SKM-1 treated with dmso at 0.1 percent for 144 hours (cell line): ENCODE data around the gene NHLH1.

Experiments
- DNase-seq: peaks from one replicate; lab custom pipeline; 2025; ENCODE audit not compliant: unreplicated experiment; lab: John Stamatoyannopoulos, UW

NHLH1 gene

DNA sequence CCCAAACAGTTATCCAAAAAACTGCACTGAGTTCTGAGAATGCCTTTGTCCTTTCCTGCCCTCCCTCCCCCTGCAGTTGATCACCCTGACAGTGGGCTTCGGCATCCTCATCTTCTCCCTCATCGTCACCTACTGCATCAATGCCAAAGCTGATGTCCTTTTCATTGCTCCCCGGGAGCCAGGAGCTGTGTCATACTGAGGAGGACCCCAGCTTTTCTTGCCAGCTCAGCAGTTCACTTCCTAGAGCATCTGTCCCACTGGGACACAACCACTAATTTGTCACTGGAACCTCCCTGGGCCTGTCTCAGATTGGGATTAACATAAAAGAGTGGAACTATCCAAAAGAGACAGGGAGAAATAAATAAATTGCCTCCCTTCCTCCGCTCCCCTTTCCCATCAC is 8.8 kb upstream of the NHLH1 start:
- DNase-seq = no peak

DNA sequence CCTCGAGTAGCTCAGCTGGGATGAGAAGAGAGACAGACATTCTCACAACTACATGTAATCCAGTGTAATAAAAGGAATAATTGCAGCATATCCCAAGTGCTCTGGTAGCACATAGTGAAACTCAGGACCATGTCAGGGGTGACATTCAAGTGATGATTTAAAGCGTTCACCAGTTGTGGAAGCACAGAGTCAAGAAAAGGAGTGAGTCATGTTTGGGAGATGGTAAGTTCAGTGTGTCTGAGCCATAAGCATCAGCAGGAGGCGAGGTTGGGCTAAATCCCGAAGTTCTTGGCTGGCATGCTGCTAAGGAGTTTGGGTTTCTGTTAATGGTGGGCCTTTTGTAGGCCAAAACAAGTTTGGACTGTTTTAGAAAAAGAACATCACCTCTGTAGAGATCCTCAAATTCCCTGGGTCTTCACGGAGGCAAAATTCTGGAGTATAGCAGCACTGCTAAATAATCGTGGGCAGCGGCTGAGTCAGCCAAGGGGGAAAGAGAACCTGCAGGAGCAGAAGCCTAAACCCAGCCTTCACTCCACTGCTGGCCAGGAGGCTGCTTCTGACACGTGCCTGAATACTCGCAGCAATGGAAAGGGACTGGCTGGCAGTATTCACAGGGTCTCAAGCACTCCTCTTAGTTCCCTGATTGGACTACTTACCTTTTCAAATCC is 7.2 kb upstream of the NHLH1 start:
- no peak for DNase-seq

DNA sequence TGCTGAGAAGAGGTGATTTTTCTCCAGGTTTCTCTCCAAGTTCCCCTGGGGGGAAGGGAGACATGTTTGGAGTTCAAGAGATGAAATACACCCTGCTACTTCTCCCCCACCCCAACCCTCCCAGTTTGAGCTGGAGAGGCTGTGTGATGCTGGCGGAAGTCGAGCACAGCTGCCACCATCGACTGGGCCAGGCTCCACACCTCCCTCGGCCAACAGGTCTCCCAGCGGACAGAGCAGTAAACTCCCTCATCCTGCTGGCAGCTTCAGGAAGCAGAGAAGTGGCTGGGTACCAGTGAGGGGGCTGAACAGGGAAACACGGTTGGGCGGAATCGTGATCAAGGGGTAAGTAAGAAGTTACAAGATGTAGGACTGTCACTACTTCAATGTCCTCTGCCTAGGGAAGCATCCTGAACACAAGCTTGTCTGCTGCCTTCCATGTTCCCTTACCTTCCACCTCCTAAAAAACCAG is 6.6 kb upstream of the NHLH1 start:
- no peak for DNase-seq

GRCh38 chr1:160361199-160361598 is 5.7 kb upstream of the NHLH1 start:
- DNase-seq = no peak

DNA sequence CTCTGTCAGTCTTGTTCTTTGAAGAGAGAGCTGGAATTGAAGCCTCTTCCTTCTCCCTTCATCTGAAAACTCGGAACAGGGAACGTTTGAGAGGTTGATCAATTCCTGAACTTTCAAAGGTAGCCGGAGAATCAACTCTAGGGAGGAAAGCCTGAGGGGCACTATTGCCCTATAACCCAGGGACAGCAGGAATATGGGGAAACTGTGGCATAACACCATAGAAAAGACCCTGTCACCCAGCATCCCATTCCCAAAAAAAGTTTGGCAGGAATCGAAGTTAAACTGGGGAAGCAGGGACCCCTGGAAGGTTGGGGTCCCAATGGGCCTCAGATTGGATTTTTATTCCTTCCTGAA is 5.1 kb upstream of the NHLH1 start:
- DNase-seq = no peak

- DNase-seq = peak; percentile 13
Observed at GRCh38 chr1:160362168-160362957, 4.5 kb upstream of the NHLH1 start.

- no peak for DNase-seq
Observed at GRCh38 chr1:160363010-160363409, 3.9 kb upstream of the NHLH1 start.

DNA sequence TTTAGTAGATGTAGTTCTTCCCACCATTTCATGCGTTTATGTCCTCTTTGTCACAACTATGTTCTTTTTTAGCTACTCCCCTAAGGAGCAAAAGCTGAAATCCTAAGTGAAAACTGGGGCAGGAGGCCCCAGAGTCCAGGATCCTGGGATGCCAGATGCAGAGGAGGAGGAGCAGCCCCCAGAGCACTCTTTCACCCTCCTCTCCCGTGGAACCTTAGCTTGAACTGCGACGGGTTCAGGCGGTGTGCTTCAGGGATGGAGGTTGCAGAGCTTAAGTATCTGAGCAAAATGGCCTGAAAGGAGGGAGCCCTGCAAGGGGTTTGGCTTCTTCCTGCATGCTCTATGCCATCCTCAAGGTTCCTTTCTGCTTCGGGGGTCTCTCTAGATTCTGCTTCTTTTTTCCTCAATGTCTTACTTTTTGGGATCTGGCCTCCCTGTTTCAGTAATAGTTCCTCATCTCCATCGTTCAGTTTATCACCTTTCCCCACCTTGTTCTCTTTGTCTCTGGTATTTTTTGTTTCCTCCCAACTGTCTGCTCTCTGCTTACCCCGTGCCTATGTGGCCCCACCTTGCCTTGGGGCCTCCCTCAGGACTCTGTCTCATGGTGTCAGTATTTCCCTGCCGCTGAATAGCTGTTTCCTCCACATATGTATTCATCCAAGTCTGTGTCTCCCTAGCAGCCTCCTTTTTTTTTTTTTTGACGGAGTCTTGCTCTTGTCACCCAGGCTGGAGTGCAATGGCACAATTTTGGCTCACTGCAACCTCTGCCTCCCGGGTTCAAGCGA is 2.7 kb upstream of the NHLH1 start:
- DNase-seq = no peak

DNA sequence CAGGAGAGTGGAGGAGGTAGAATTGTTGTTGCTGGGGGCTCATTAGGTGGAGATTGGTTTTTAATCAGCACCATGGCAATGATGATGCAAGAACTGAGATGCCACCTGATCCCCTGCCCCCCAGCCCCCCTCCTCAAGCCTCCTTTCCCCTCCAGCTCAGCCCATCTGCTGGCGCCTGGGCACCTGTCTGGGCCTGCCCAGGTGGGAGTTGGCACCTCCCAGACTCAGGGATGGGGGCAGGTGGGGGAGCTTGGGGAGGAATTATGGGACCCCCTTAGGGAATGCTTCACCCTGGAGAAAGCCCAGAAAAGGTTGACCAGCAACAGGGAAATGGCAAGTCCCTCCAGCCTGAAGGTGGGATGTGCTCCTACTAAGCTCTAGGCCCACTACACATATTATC is 1.5 kb upstream of the NHLH1 start:
- DNase-seq = no peak

GRCh38 chr1:160367516-160367900 is 637 bp downstream of the NHLH1 start:
- DNase-seq = no peak

- DNase-seq = no peak
Observed at GRCh38 chr1:160367934-160368923, 1.4 kb downstream of the NHLH1 start.

DNA sequence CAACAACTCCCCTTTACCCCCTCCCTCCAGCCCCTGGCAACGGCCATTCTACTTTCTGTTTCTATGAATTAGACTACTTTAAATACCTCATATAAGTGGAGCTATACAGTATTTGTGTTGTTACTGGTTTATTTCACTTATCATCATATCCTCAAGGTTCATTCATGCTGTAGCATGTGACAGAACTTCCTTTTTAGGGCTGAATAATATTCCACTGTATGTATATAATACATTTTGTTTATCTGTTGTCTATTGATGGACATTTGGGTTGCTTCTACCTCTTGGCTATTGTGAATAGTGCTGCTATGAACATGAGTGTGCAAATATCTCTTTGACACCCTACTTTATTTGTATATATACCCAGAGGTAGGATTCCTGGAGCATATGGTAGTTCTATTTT is 2.2 kb downstream of the NHLH1 start:
- DNase-seq = no peak

- DNase-seq = no peak
Observed at GRCh38 chr1:160370561-160371345, 3.9 kb downstream of the NHLH1 start.

DNA sequence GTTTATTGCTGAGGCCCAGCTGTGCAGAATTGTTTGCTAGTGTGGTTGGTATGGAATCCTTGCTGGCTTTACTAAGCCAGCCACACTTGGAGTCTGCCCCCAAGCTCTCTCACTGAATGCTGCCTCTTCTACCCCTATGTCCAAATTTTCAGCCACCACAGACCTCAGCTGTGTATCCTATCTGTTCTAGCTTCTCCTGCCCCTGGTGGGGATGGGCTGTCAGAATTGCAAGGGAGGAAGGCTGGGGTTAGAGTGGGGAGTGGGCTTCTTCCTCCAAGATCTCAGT is 4.4 kb downstream of the NHLH1 start:
- no peak for DNase-seq

GRCh38 chr1:160371756-160372155 is 4.9 kb downstream of the NHLH1 start:
- DNase-seq = no peak

- DNase-seq = peak; percentile 53
Observed at GRCh38 chr1:160373696-160374095, 6.8 kb downstream of the NHLH1 start.

- no peak for DNase-seq
Observed at GRCh38 chr1:160374306-160375110, 7.6 kb downstream of the NHLH1 start.

DNA sequence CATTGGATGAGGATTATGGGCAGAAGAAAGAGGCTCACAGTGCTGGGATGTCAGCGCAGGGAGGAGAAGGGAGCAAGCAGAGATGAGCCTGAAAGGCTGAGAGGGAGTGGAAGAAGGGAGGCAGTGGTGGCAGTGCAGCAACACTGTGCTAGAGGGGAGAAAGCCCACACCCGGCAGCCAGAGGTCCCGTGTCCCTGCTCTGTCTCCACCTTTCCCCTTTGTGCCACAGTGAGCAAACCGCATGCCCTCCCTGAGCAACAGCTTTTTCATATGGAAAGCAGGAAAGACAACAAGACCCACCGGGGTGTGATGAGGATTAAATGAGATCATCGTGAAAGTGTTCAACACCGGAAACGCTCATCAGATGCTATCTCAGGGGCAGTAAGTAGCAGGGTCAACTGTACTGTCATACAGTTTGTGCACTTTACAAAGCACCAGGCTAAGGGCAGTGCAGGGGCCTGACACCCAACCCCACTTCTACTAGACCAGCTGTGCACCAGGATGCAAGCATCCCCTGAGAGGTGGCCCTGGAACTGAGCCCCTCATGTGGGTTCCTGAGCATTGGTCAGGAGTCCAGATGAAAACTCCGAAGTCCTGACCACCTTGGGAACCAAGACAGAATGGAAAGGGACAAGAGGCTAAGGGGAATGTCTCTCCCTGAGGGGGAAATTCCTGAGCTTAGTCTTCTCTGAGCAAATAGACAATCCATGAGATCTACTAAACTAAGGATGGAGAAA is 9.1 kb downstream of the NHLH1 start:
- no peak for DNase-seq
